MCF 10A (cell line): ENCODE results near the gene IGFBP1. TPM values are rescaled to one million over a fixed set of nuclear protein-coding genes. Genes with fewer than 3 reads are reported as not detected.
A peak's percentile ranks its signal among the peaks of the same experiment; 100 is the strongest.

Experiments used
- BruUV-seq: library from RNA; stranded (reverse); fragments of 400-500 nt; replicated peaks from 2 replicates; lab custom pipeline; 2021; lab: Mats Ljungman, UMichigan
- CTCF ChIA-PET: fragments of 300-600 bp; sonication (Branson Sonifier 250); formaldehyde crosslinking; extraction: SDS; loops from one replicate; lab custom pipeline; 2021; ENCODE audit warnings: antibody characterized with exemption, inconsistent platforms; lab: Yijun Ruan, JAX
- POLR2A ChIA-PET: fragments of 300-600, 350-650 bp; sonication (Branson Sonifier 250); formaldehyde crosslinking; extraction: SDS; loops from one replicate; lab custom pipeline; 2020; ENCODE audit warnings: antibody characterized with exemption, inconsistent platforms; lab: Yijun Ruan, JAX
- DNase-seq: peaks from one replicate; pipeline ENCODE4 v3.0.0-alpha.2; 2018; ENCODE audit not compliant: unreplicated experiment
- H3K27ac Mint-ChIP-seq: one replicate; pipeline ENCODE4 v1.8.0; 2022; ENCODE audit warnings: mild to moderate bottlenecking, low read depth, mixed read lengths; ENCODE audit not compliant: unreplicated experiment
- H3K27me3 Mint-ChIP-seq: one replicate; pipeline ENCODE4 v1.8.0; 2022; ENCODE audit warnings: mixed read lengths; ENCODE audit not compliant: insufficient read depth, unreplicated experiment
- H3K36me3 Mint-ChIP-seq: one replicate; pipeline ENCODE4 v1.8.0; 2022; ENCODE audit warnings: mild to moderate bottlenecking, moderate library complexity, mixed read lengths; ENCODE audit not compliant: insufficient read depth, unreplicated experiment
- H3K4me1 Mint-ChIP-seq: one replicate; pipeline ENCODE4 v1.8.0; 2022; ENCODE audit warnings: mixed read lengths; ENCODE audit not compliant: insufficient read depth, unreplicated experiment
- H3K4me3 Mint-ChIP-seq: one replicate; pipeline ENCODE4 v1.8.0; 2022; ENCODE audit warnings: mild to moderate bottlenecking, moderate library complexity, mixed read lengths; ENCODE audit not compliant: unreplicated experiment
- H3K9me3 Mint-ChIP-seq: one replicate; pipeline ENCODE4 v1.8.0; 2022; ENCODE audit warnings: mixed read lengths; ENCODE audit not compliant: unreplicated experiment
- CTCF ChIP-seq: fragments of 200-600 bp; IDR thresholded peaks from one replicate; pipeline ENCODE4 v1.8.0; 2022; ENCODE audit warnings: antibody characterized with exemption, mild to moderate bottlenecking; ENCODE audit not compliant: unreplicated experiment
- intact Hi-C: fragments of 100-400 bp; cut with micrococcal nuclease; formaldehyde crosslinking; loops from 2 replicates; pipeline ENCODE4 v1.14.1; 2022
- total RNA-seq: library from RNA; stranded (reverse); gene quantifications from 2 replicates; pipeline ENCODE4 v1.2.3, GENCODE V29; 2022

Gene IGFBP1
- total RNA-seq, 1 experiment from 2014 or later = not detected

GRCh38 chr7:45917064-45917463 lies 28.8 kb downstream of the IGFBP1 start:
- H3K27ac Mint-ChIP-seq = no peak overlapping the region
- ChIA-PET CTCF (interaction anchor here (0.6 to 11.5 kb wide), 21 partner anchors 8 to 1338 kb away, joined by 3 to 191 read pairs (median 4); no protein-coding TSS in a partner anchor), POLR2A (interaction anchor here (1.2 kb wide), 1 partner anchor 435 kb away, joined by 5 read pairs; no protein-coding TSS in a partner anchor)
- no peaks in the 10 kb centered on the region for H3K27me3 Mint-ChIP-seq
- peaks cover 19% of the 10 kb centered on the region for H3K4me1 Mint-ChIP-seq
- no TSS peak for BruUV-seq
- intact Hi-C loops = loop anchor here (1.0 kb wide), 2 partner anchors 26 to 435 kb away; no protein-coding TSS in a partner anchor
- no peak for TF ChIP-seq CTCF
- no peaks in the 10 kb centered on the region for H3K9me3 Mint-ChIP-seq
- no peak overlapping the region for H3K4me3 Mint-ChIP-seq
- DNase-seq = no peak
- H3K36me3 Mint-ChIP-seq = peaks cover 10% of the 10 kb centered on the region

- BruUV-seq = no TSS peak
- POLR2A ChIA-PET = interaction anchor here (1.2 kb wide), 1 partner anchor 434 kb away, joined by 5 read pairs; no protein-coding TSS in a partner anchor
- peak; percentile 93 for TF ChIP-seq CTCF
Measured at GRCh38 chr7:45917658-45918057, 29.4 kb downstream of the IGFBP1 start.

GRCh38 chr7:45918556-45918955 lies 30.3 kb downstream of the IGFBP1 start:
- H3K4me3 Mint-ChIP-seq = no peak overlapping the region
- peaks cover 10% of the 10 kb centered on the region for H3K36me3 Mint-ChIP-seq
- ChIA-PET POLR2A (no interaction called here), CTCF (interaction anchor here (0.6 to 11.5 kb wide), 27 partner anchors 11 to 1446 kb away, joined by 3 to 191 read pairs (median 3); no protein-coding TSS in a partner anchor)
- no peaks in the 10 kb centered on the region for H3K9me3 Mint-ChIP-seq
- peaks cover 34% of the 10 kb centered on the region for H3K4me1 Mint-ChIP-seq
- no peak overlapping the region for H3K27ac Mint-ChIP-seq
- no TSS peak for BruUV-seq
- no peaks in the 10 kb centered on the region for H3K27me3 Mint-ChIP-seq
- intact Hi-C loops = no loop called here
- TF ChIP-seq CTCF = no peak
- no peak for DNase-seq

More at GRCh38 chr7:45917658-45918057, 29.4 kb downstream of the IGFBP1 start:
- intact Hi-C loops = loop anchor here (1.0 kb wide), 2 partner anchors 26 to 435 kb away; no protein-coding TSS in a partner anchor
- DNase-seq = peak; percentile 67
- Mint-ChIP-seq H3K9me3 (no peaks in the 10 kb centered on the region), H3K27me3 (no peaks in the 10 kb centered on the region), H3K4me3 (no peak overlapping the region), H3K27ac (no peak overlapping the region), H3K36me3 (peaks cover 10% of the 10 kb centered on the region), H3K4me1 (peaks cover 25% of the 10 kb centered on the region)
- CTCF ChIA-PET = interaction anchor here (0.5 to 11.5 kb wide), 40 partner anchors 8 to 1338 kb away, joined by 3 to 191 read pairs (median 4); no protein-coding TSS in a partner anchor

- peaks cover 41% of the 10 kb centered on the region for H3K4me1 Mint-ChIP-seq
- TF ChIP-seq CTCF = no peak
- H3K27ac Mint-ChIP-seq = no peak overlapping the region
- CTCF ChIA-PET = interaction anchor here (0.6 to 11.5 kb wide), 17 partner anchors 11 to 1334 kb away, joined by 3 to 191 read pairs (median 4); no protein-coding TSS in a partner anchor
- intact Hi-C loops = no loop called here
- peak overlapping the region; percentile 74 for H3K4me3 Mint-ChIP-seq
- BruUV-seq = no TSS peak
- no peaks in the 10 kb centered on the region for H3K9me3 Mint-ChIP-seq
- POLR2A ChIA-PET = interaction anchor here (1.2 kb wide), 1 partner anchor 37 kb away, joined by 5 read pairs; no protein-coding TSS in a partner anchor
- H3K36me3 Mint-ChIP-seq = peaks cover 10% of the 10 kb centered on the region
- no peaks in the 10 kb centered on the region for H3K27me3 Mint-ChIP-seq
- no peak for DNase-seq
Measured at GRCh38 chr7:45919231-45919784, 31.0 kb downstream of the IGFBP1 start.
